Astrocyte (in vitro differentiated cells and primary cell): ENCODE results near the gene RTBDN. TPM values are rescaled to one million over a fixed set of nuclear protein-coding genes. Genes with fewer than 3 reads are reported as not detected.

Experiments
- DNase-seq: peaks from one replicate; pipeline ENCODE4 v3.0.0-alpha.2; 2010; ENCODE audit warnings: low read depth
- FAIRE-seq: peaks from 2 replicates; lab custom pipeline; 2011; peaks lifted over from hg19 to GRCh38; lab: Jason Lieb, UNC
- H2AFZ ChIP-seq: 2 replicates; pipeline ENCODE4 v1.6.0; 2012; ENCODE audit warnings: low read depth, low read length, inconsistent platforms
- H3K27ac ChIP-seq: 2 replicates; pipeline ENCODE4 v1.5.1; 2011; ENCODE audit warnings: low read depth, low read length, inconsistent platforms
- H3K27me3 ChIP-seq: 2 replicates; pipeline ENCODE4 v1.6.0; 2011; ENCODE audit warnings: low read length, inconsistent platforms; ENCODE audit not compliant: insufficient read depth
- H3K36me3 ChIP-seq: 2 replicates; pipeline ENCODE4 v1.5.1; 2011; ENCODE audit warnings: low read length, inconsistent platforms; ENCODE audit not compliant: insufficient read depth
- H3K4me1 ChIP-seq: 2 replicates; pipeline ENCODE4 v1.5.1; 2011; ENCODE audit warnings: low read length, inconsistent platforms; ENCODE audit not compliant: insufficient read depth
- H3K4me2 ChIP-seq: 2 replicates; pipeline ENCODE4 v1.6.0; 2012; ENCODE audit warnings: low read length, inconsistent platforms
- H3K4me3 ChIP-seq: 2 replicates; pipeline ENCODE4 v1.5.1; 2011; ENCODE audit warnings: low read depth, mild to moderate bottlenecking, low read length, inconsistent platforms; ENCODE audit not compliant: insufficient read depth
- H3K79me2 ChIP-seq: 2 replicates; pipeline ENCODE4 v1.6.0; 2012; ENCODE audit warnings: mild to moderate bottlenecking, low read length, inconsistent platforms; ENCODE audit not compliant: insufficient read depth
- H3K9ac ChIP-seq: 2 replicates; pipeline ENCODE4 v1.6.0; 2012; ENCODE audit warnings: mild to moderate bottlenecking, low read length, inconsistent platforms
- H3K9me3 ChIP-seq: 2 replicates; pipeline ENCODE4 v1.5.1; 2012; ENCODE audit warnings: low read depth, mild to moderate bottlenecking, low read length, inconsistent platforms; ENCODE audit not compliant: insufficient read depth
- H4K20me1 ChIP-seq: 2 replicates; pipeline ENCODE4 v1.6.0; 2012; ENCODE audit warnings: low read length, inconsistent platforms; ENCODE audit not compliant: insufficient read depth
- H3K27ac Mint-ChIP-seq: one replicate; pipeline ENCODE4 v1.8.0; 2021; ENCODE audit warnings: mild to moderate bottlenecking, mixed read lengths; ENCODE audit not compliant: unreplicated experiment
- H3K27me3 Mint-ChIP-seq: one replicate; pipeline ENCODE4 v1.8.0; 2021; ENCODE audit warnings: low read depth, mixed read lengths; ENCODE audit not compliant: unreplicated experiment
- H3K36me3 Mint-ChIP-seq: one replicate; pipeline ENCODE4 v1.8.0; 2021; ENCODE audit warnings: low read depth, mixed read lengths; ENCODE audit not compliant: unreplicated experiment
- H3K4me1 Mint-ChIP-seq: one replicate; pipeline ENCODE4 v1.8.0; 2021; ENCODE audit warnings: low read depth, mixed read lengths; ENCODE audit not compliant: unreplicated experiment
- H3K4me3 Mint-ChIP-seq: one replicate; pipeline ENCODE4 v1.8.0; 2021; ENCODE audit warnings: mild to moderate bottlenecking, moderate library complexity, mixed read lengths; ENCODE audit not compliant: unreplicated experiment
- H3K9me3 Mint-ChIP-seq: one replicate; pipeline ENCODE4 v1.8.0; 2021; ENCODE audit warnings: mild to moderate bottlenecking, mixed read lengths; ENCODE audit not compliant: unreplicated experiment
- EZH2 ChIP-seq: IDR thresholded peaks from 2 replicates; pipeline ENCODE4 v1.6.1; 2012; ENCODE audit warnings: mild to moderate bottlenecking, low read length, inconsistent platforms; ENCODE audit not compliant: insufficient read depth
- total RNA-seq: library from RNA; stranded (reverse); gene quantifications from 2 replicates; pipeline ENCODE4 v1.2.1, GENCODE V29; 2021
- TF ChIP-seq, protein P1 (sequence below): IDR thresholded peaks from 2 replicates; pipeline ENCODE4 v1.5.1; 2011; ENCODE audit warnings: low read depth, mild to moderate bottlenecking, inconsistent platforms, low read length, moderate library complexity; ENCODE audit not compliant: insufficient read depth

The RTBDN gene
- total RNA-seq, 1 donor from 2014 or later = not detected

DNA sequence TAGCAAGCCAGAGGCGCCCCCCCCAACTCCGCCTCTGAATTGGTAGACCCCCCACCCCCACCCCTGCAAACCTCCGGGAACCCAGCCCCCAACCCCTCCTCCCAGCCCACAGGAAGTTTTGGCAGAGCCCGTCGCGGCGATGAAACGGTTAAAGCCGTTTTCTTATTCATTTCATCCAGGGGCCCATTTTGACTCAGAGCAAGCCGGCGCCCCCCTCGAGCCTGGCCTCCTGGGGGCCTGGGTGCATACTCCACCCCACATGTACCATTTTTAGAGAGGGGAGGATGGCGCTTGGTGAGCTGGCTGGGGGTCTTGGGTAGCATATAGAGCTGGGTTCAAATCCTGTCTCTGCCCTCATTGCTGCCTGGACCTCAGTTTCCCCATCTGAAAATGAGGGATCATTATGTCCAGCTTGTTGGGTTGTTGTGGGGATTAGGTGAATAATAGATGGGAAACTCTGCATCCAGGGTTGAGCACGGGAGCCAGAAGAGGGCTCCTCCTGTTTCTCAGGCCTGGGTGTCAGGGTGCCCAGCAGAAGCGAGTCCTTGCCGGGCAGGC, 51.0 kb downstream of the RTBDN start:
- H3K9me3 Mint-ChIP-seq = no peaks in the 10 kb centered on the region
- no peak for DNase-seq
- H2AFZ ChIP-seq = peak overlapping the region; percentile 56

DNA sequence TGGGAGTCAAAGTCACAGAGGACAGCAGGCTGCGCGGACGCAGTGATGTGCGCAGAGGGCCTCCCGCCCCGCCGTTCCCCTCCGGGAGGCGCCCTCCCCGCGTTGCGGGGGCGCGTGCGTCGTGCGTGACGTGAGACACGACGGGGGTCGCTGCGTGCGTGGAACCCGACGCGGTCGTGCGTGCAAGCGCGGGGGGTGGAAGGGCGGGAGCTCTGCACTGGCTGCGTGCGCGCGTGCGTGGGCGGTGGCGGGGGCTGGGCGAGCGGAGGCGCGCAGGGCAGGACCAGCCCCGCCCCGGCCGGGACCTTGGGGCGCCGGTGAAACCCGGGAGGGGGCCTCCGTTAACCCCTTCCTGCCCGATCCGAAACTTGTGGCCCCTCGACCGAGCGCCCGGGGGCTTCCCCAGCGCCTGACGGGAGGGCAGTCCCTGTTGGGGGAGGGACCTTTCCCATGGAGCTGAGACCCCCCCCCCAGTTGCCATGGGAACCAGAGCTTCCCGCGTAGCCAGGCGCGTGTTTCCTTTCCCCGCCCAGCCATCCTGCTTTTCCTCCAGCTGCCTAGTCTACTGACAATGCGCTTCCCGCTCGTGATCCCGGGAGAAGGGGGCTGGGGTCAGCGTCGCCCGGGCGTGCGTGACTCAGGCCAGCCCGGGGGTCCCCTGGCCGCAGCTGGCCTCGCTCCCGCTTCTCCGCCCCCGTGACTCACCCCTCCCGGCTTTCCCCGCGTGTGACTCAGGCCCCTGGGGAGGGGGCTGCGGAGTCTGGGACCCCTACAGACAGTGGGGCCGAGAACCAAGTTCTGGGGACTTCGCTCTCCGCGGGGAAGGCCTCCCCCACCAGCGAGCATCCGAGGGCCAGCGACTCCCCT, 51.7 kb downstream of the RTBDN start:
- Mint-ChIP-seq H3K4me3 (peak overlapping the region; percentile 76), H3K27me3 (no peaks in the 10 kb centered on the region), H3K36me3 (no peaks in the 10 kb centered on the region), H3K27ac (peak overlapping the region; percentile 94), H3K4me1 (peaks cover 21% of the 10 kb centered on the region), H3K9me3 (no peaks in the 10 kb centered on the region)
- Histone ChIP-seq H3K27ac (peak overlapping the region; percentile 81), H3K9me3 (no peaks in the 10 kb centered on the region), H2AFZ (peak overlapping the region; percentile 79), H3K27me3 (no peaks in the 10 kb centered on the region), H3K9ac (peak overlapping the region; percentile 83), H3K4me3 (peak overlapping the region; percentile 59), H3K79me2 (no peaks in the 10 kb centered on the region), H4K20me1 (no peaks in the 10 kb centered on the region), H3K4me1 (peaks cover 56% of the 10 kb centered on the region), H3K36me3 (no peaks in the 10 kb centered on the region), H3K4me2 (peak overlapping the region; percentile 94)
- FAIRE-seq (no peak), DNase-seq (peak; percentile 74)
- TF ChIP-seq, protein P1, sequence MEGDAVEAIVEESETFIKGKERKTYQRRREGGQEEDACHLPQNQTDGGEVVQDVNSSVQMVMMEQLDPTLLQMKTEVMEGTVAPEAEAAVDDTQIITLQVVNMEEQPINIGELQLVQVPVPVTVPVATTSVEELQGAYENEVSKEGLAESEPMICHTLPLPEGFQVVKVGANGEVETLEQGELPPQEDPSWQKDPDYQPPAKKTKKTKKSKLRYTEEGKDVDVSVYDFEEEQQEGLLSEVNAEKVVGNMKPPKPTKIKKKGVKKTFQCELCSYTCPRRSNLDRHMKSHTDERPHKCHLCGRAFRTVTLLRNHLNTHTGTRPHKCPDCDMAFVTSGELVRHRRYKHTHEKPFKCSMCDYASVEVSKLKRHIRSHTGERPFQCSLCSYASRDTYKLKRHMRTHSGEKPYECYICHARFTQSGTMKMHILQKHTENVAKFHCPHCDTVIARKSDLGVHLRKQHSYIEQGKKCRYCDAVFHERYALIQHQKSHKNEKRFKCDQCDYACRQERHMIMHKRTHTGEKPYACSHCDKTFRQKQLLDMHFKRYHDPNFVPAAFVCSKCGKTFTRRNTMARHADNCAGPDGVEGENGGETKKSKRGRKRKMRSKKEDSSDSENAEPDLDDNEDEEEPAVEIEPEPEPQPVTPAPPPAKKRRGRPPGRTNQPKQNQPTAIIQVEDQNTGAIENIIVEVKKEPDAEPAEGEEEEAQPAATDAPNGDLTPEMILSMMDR = no peak
- TF ChIP-seq EZH2 = no peak

More for the DNA sequence above, 51.0 kb downstream of the RTBDN start:
- Mint-ChIP-seq H3K27ac (peak overlapping the region; percentile 92), H3K4me1 (peaks cover 25% of the 10 kb centered on the region), H3K27me3 (no peaks in the 10 kb centered on the region), H3K36me3 (no peaks in the 10 kb centered on the region), H3K4me3 (peak overlapping the region; percentile 73)
- H3K9ac ChIP-seq = peak overlapping the region; percentile 83
- H3K4me1 ChIP-seq = peaks cover 57% of the 10 kb centered on the region
- no peak for FAIRE-seq
- H3K27ac ChIP-seq = peak overlapping the region; percentile 81
- no peaks in the 10 kb centered on the region for H3K9me3 ChIP-seq
- no peak for TF ChIP-seq EZH2
- H3K4me2 ChIP-seq = peak overlapping the region; percentile 94
- no peaks in the 10 kb centered on the region for H3K36me3 ChIP-seq
- H3K79me2 ChIP-seq = no peaks in the 10 kb centered on the region
- H3K4me3 ChIP-seq = no peak overlapping the region
- no peaks in the 10 kb centered on the region for H3K27me3 ChIP-seq
- no peaks in the 10 kb centered on the region for H4K20me1 ChIP-seq

DNA sequence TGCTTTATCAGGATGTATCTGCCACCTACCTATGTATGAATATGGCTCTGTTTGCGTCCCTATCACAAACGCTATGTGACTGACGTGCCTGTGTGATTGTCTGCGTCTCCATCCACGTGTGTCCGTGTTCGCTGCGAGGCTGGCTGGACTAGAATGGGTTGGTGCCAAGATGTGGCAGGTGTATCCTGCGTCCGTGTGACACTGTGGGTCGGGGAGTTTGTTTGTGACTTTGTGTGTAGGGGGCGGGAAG, 52.3 kb downstream of the RTBDN start:
- peaks cover 60% of the 10 kb centered on the region for H3K4me1 ChIP-seq
- Mint-ChIP-seq H3K36me3 (no peaks in the 10 kb centered on the region), H3K4me3 (peak overlapping the region; percentile 76), H3K27me3 (no peaks in the 10 kb centered on the region), H3K4me1 (peaks cover 21% of the 10 kb centered on the region), H3K27ac (peak overlapping the region; percentile 94), H3K9me3 (no peaks in the 10 kb centered on the region)
- peak overlapping the region; percentile 83 for H3K9ac ChIP-seq
- H3K79me2 ChIP-seq = no peaks in the 10 kb centered on the region
- H2AFZ ChIP-seq = peak overlapping the region; percentile 79
- no peaks in the 10 kb centered on the region for H4K20me1 ChIP-seq
- TF ChIP-seq, protein P1 = no peak
- TF ChIP-seq EZH2 = no peak
- no peaks in the 10 kb centered on the region for H3K27me3 ChIP-seq
- H3K27ac ChIP-seq = peak overlapping the region; percentile 81
- FAIRE-seq (no peak), DNase-seq (no peak)
- peak overlapping the region; percentile 59 for H3K4me3 ChIP-seq
- H3K4me2 ChIP-seq = peak overlapping the region; percentile 94
- no peaks in the 10 kb centered on the region for H3K36me3 ChIP-seq
- no peaks in the 10 kb centered on the region for H3K9me3 ChIP-seq
